Tibial artery (tissue), 4 donors: ENCODE results near the gene COPA.
A peak's percentile ranks its signal among the peaks of the same experiment; 100 is the strongest.

Experiments
- DNase-seq, 2 donors: peaks; one replicate each; pipeline ENCODE4 v3.0.0-alpha.2; 2019
- H3K27ac ChIP-seq, 2 donors: fragments of 200-600 bp; sonication (generic) in 1 of 2; 1 replicate in 1 of 2; 2 replicates in 1 of 2; pipeline ENCODE4 v1.5.1; 2018 to 2019; ENCODE audit warnings: mild to moderate bottlenecking in 1 of 2
- H3K27me3 ChIP-seq, 2 donors: fragments of 200-600 bp; sonication (generic) in 1 of 2; one replicate each; pipeline versions ENCODE4 v1.5.1 to v1.6.0; 2016 to 2019
- H3K36me3 ChIP-seq, 3 donors: fragments of 200-600 bp; sonication (generic) in 2 of 3; one replicate each; pipeline ENCODE4 v1.5.1; 2016 to 2019; ENCODE audit warnings: mild to moderate bottlenecking in 2 of 3
- H3K4me1 ChIP-seq, 4 donors: fragments of 200-600 bp; sonication (generic) in 2 of 4; 1 replicate in 3 of 4; 2 replicates in 1 of 4; pipeline ENCODE4 v1.5.1; 2016 to 2019
- H3K4me3 ChIP-seq, 2 donors: fragments of 200-600 bp; sonication (generic) in 1 of 2; 1 replicate in 1 of 2; 2 replicates in 1 of 2; pipeline ENCODE4 v1.5.1; 2018 to 2019; ENCODE audit warnings: mild to moderate bottlenecking in 2 of 2
- H3K9me3 ChIP-seq, 3 donors: fragments of 200-600 bp; sonication (generic) in 1 of 3; one replicate each; pipeline ENCODE4 v1.5.1; 2016 to 2019
- intact Hi-C: fragments of 100-400 bp; cut with DNase I; formaldehyde crosslinking; loops from one replicate; pipeline ENCODE4 v1.15.0; 2023; ENCODE audit warnings: low total_unique reads
- TF ChIP-seq, protein P1 (sequence below), 2 experiments: fragments of 200-600 bp in 1 of 2; fragments of 450-650 bp in 1 of 2; IDR thresholded peaks; one replicate each; pipeline ENCODE4 v1.5.1; 2017 to 2019; ENCODE audit warnings: antibody characterized with exemption in 2 of 2, mild to moderate bottlenecking in 1 of 2, moderate library complexity in 1 of 2

COPA gene

DNA sequence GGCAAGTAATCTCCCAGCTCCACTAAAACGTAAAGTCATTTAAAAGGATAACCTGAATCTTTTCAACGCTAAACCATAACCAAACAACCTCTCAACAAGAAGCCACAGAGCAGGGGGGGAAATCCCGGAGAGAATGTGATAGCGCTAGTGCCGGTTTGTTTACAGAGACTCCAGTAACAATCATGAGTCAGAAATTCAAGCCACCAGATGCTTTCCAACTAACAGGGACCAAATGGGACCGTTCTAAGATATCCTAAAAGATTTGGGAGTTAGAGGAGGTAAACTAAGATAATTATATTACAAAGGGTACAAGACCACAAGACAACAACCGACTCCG, 81.5 kb downstream of the COPA start:
- TF ChIP-seq, protein P1, sequence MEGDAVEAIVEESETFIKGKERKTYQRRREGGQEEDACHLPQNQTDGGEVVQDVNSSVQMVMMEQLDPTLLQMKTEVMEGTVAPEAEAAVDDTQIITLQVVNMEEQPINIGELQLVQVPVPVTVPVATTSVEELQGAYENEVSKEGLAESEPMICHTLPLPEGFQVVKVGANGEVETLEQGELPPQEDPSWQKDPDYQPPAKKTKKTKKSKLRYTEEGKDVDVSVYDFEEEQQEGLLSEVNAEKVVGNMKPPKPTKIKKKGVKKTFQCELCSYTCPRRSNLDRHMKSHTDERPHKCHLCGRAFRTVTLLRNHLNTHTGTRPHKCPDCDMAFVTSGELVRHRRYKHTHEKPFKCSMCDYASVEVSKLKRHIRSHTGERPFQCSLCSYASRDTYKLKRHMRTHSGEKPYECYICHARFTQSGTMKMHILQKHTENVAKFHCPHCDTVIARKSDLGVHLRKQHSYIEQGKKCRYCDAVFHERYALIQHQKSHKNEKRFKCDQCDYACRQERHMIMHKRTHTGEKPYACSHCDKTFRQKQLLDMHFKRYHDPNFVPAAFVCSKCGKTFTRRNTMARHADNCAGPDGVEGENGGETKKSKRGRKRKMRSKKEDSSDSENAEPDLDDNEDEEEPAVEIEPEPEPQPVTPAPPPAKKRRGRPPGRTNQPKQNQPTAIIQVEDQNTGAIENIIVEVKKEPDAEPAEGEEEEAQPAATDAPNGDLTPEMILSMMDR (IDR thresholded peaks at IDR 0.05) = no peak
- intact Hi-C loops = no loop called here
- H3K36me3 ChIP-seq = no peaks in the 10 kb centered on the region
- DNase-seq = peak in 1 of 2 donors; percentile 48
- H3K4me1 ChIP-seq = peaks cover 0 to 54% (median 32%) of the 10 kb centered on the region in 4 donors
- H3K27ac ChIP-seq = peak overlapping the region; percentile 95 to 99
- no peaks in the 10 kb centered on the region for H3K9me3 ChIP-seq
- H3K27me3 ChIP-seq = no peaks in the 10 kb centered on the region
- H3K4me3 ChIP-seq = peak overlapping the region; percentile 95 to 97

DNA sequence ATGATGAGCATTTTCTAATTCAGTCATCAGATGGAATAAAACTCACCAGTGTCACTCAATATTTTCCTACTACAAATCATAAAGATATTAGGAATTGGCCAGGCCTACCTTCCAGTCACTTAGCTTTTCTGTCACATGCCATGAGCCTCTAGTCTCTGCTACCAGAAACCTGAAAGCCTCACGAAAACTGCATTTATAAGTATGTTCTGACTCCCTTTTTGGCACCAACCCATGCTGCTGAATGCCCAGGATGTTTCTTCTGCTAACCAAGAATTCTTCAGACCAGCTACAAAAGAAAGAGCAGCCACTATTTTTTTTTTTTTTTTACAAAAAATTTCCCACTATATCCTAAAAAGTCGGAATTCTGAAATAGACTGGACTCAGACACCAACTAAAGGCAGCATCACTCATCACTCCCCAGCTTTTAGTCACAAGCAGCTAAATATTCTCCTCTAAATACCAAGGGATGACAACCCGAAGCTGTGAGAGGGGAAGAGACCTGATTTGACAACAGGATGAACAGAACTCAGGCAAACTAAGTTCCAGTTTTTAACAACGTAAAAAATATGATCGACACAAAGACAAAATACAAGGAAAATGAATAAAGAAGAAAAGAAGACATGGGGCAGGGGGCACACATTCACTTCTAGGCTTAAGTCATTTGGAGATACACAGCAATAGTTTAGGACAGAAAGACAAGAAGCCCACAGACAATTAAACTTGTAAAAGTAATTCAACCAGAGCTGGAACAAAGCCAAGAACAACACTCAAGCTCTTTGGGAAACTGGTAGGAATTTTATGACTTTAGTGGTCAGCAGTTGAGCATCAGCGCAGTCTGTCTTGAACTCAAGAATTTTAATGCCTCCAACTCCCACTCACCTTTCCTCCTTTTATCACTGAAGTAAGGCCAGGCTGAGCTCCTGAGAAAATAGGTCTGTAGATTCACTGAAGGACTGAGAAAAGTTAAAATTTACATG, 82.4 kb downstream of the COPA start:
- DNase-seq = no peak
- no peaks in the 10 kb centered on the region for H3K9me3 ChIP-seq
- TF ChIP-seq, protein P1 (IDR thresholded peaks at IDR 0.05) = no peak
- no peaks in the 10 kb centered on the region for H3K27me3 ChIP-seq
- no peaks in the 10 kb centered on the region for H3K36me3 ChIP-seq
- intact Hi-C loops = no loop called here
- peaks cover 0 to 61% (median 35%) of the 10 kb centered on the region in 4 donors for H3K4me1 ChIP-seq
- H3K4me3 ChIP-seq = peak overlapping the region; percentile 95 to 97
- peak overlapping the region; percentile 95 to 99 for H3K27ac ChIP-seq

DNA sequence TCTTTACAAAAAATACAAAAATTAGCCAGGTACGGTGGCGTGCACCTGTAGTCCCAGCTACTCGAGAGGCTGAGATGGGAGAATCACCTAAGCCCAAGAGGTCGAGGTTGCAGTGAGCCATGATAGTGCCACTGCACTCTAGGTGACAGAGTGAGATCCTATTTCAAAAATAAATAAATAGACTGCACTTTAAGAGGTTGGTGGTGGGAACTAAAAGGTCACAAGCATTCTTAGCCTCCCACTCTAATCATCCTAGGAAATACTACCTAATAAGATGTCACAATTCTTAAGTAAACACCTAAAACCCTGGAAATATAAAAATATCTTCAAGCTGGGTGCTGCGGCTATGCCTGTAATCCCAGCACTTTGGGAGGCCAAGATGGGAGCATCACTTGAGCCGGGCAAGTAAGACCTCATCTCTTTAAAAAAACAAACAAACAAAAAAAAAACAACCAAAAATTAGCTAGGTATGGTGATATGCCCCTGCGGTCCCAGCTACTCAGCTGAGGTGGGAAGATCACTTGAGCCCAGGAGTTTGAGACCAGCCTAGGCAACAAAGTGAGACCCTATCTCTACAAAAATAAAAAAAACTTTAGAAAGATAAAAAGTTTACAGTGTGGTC, 84.8 kb downstream of the COPA start:
- no peaks in the 10 kb centered on the region for H3K36me3 ChIP-seq
- TF ChIP-seq, protein P1 (IDR thresholded peaks at IDR 0.05) = no peak
- peaks cover 0 to 60% (median 35%) of the 10 kb centered on the region in 4 donors for H3K4me1 ChIP-seq
- no peak overlapping the region for H3K27ac ChIP-seq
- intact Hi-C loops = loop anchor here (10.0 kb wide), 1 partner anchor 153 kb away; no protein-coding TSS in a partner anchor
- DNase-seq = no peak
- H3K9me3 ChIP-seq = no peaks in the 10 kb centered on the region
- no peak overlapping the region for H3K4me3 ChIP-seq
- no peaks in the 10 kb centered on the region for H3K27me3 ChIP-seq

DNA sequence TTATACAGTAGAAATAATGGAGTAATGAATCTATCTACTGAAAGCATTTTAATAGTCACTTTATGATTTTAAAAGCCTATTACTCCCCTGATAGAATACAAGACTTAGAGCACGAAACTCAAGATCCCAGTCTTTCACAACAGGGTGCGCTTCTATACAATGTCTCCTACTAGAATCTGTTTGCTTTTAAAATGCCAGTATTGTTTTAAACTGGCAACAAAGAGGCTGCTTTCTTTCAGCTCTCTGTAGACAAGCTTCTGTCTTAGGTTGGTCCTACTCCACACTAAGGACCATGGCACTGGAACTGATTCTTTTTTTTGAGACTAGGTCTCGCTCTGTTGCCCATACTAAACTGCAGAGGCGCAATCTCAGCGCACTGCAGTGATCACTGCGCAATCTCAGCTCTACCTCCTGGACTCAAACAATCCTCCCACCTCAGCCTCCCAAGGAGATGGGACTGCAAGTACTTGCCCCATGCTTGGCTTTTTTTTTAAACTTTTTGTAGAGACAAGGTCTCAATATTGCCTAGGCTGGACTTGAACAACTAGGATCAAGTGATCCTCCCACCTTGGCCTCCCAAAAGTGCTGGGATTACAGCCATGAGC, 85.5 kb downstream of the COPA start:
- Histone ChIP-seq H3K36me3 (no peaks in the 10 kb centered on the region), H3K9me3 (no peaks in the 10 kb centered on the region), H3K27me3 (no peaks in the 10 kb centered on the region), H3K4me3 (no peak overlapping the region), H3K27ac (peak overlapping the region in 1 of 2 donors; percentile 9), H3K4me1 (peaks cover 0 to 54% (median 32%) of the 10 kb centered on the region in 4 donors)
- TF ChIP-seq, protein P1 (IDR thresholded peaks at IDR 0.05) = no peak
- intact Hi-C loops = loop anchor here (10.0 kb wide), 1 partner anchor 153 kb away; no protein-coding TSS in a partner anchor
- DNase-seq = no peak

DNA sequence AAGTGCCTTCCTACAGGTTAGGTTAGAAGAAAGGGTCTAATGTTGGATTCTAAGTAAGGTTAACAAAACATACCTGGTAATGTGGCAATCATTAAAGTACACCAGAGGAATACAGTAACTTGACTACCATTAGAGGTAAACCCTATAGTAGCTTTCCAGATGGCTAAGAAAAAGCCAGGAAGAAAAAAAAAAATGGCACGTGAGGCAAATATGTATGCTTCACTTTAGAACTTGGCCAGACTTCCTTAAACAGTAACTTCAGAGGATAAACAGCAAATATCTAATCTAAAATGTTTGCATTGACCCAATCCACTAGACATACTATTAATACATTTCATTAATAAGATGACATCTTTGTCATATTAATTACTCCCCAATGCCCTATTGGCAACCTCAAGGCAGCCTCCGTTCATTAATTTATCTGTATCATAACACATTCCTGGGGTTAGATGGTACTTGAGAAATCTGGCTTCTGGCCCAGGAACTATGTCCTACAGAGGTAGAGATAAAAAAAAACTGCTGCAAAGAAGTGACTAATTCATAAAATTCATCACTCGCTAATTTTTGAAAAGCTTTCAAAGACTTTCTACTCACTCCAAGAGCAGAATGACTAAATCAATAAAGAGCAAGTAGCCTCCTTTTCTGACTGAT, 86.5 kb downstream of the COPA start:
- no peaks in the 10 kb centered on the region for H3K9me3 ChIP-seq
- H3K27ac ChIP-seq = peak overlapping the region in 1 of 2 donors; percentile 9
- intact Hi-C loops = loop anchor here (10.0 kb wide), 1 partner anchor 152 kb away; no protein-coding TSS in a partner anchor
- H3K4me3 ChIP-seq = no peak overlapping the region
- H3K4me1 ChIP-seq = peaks cover 0 to 58% (median 34%) of the 10 kb centered on the region in 4 donors
- DNase-seq = no peak
- no peaks in the 10 kb centered on the region for H3K36me3 ChIP-seq
- TF ChIP-seq, protein P1 (IDR thresholded peaks at IDR 0.05) = no peak
- no peaks in the 10 kb centered on the region for H3K27me3 ChIP-seq
